SHP77 treated with DMSO at 0.1 percent for 48 hours (cell line): Measurements from ENCODE around the gene CLBA1.

Source experiments
- DNase-seq: peaks from one replicate; lab custom pipeline; 2025; lab: John Stamatoyannopoulos, UW

CLBA1 gene

DNA sequence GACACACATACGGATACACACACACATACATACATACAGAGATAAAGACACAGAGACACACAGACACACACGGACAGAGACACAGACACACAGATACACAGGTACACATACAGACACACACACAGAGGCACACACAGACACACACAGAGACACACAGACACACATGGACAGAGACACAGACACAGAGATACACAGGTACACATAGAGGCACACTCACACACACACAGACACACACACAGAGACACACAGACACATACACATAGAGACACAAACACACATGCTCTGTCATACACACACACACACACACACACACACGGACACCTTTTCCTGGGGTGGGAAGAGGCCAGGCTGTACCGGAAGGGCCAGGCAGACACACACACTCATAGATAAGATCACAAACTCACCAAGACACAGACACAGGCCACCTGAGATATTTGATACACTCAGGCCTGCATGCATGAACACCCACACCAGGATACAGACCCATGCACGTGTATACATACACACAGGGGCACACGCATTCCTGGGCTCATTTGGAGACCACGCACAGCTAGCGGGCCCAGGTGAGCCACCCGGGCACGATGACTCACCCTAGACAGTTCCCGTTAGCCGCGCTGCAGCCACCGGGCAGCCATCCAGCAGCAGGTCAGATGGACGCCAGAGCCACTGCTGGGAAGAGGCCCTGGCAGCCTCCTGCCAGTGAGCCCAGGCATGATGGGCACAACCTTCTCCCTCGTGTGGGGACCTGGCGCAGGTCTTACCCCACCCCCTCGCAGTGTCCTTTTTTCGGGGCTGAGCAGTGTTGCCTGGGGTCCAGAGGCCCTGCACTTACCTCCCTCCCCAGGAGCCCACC, 5.6 kb upstream of the CLBA1 start:
- DNase-seq: peak; percentile 11

DNA sequence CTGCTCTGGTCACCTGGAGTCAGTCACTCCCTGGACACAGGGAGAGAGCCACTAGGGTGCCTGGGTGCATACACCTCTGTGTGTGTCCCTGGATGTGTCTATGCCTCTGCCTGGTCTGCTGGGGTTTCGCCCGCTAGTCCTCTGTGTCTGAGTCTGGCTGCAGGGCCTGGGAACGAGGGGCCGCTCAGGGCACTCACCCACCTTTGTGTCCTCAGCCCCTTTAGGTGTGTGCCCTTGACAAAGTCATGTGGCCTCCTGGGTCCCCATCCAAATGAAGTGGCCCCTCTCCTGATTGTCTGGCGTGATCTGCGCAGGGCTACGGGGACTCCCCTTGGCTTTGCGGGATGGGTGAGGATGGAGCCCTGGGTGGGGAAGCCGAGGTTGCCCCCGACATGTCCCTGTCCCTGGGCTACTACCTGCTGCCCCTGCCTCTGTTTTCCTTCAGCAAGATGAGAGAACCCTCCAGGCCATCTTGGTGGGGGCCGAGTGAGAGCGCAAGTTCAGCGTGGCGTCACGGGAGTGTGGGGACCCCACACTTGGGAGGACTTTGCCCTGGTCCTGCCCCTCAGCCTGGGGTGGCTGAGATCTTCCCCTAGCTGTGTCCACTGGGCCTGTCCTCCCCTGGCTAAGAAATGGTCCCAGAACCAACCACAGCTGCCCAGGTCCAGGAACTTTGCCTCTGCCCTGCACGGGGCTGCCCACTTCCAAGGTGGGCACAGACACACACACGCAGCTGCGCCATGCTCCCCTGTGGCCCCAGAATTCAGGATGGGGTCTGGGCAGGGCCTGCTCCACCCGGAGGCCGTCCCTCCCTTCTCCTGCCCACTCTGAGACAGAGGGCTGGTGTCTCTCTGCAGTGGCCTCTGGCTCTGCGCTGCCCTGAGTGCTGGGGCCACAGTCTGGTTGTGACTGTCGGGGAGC, 4.7 kb upstream of the CLBA1 start:
- no peak for DNase-seq

DNA sequence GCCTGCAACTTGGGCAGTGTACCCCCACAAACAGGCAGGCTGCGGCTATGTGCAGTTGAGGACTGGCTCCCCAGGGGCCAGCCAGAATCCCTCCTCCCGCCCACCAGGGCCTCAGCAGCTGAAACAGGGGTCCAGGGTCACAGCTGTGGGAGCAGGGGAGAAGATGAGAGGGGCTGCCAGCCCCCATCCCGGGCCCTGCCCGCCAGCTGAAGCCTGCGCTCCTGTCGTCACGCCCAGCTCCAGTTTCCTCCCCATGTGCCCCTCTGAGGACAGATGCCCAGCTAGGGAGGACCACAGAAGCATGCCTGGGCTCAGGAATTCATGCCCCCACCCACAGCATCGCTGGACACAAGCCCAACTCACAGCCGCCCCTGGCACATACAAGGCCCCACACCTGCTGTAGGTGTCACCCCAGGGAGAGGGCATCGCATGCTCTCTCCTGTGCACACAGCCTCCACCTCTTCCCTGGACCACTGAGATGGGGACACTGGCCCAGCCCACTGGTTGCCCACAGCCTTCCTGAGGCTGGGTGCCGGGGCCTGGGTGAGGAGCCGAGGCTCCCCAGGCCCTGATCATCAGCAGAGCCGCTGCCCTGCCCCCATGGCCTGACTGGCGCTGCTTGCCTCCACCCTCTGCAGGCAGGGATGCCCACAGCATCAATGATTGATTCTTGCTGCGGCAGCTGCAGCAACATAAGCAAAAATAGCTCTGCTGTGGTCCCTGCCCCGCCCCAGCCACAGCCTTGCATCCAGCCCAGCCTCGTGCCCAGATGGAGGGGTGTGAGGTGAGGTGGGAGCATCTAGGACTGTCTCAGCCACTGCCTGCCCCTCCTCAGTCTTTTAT, 3.7 kb upstream of the CLBA1 start:
- peak; percentile 26 for DNase-seq

DNA sequence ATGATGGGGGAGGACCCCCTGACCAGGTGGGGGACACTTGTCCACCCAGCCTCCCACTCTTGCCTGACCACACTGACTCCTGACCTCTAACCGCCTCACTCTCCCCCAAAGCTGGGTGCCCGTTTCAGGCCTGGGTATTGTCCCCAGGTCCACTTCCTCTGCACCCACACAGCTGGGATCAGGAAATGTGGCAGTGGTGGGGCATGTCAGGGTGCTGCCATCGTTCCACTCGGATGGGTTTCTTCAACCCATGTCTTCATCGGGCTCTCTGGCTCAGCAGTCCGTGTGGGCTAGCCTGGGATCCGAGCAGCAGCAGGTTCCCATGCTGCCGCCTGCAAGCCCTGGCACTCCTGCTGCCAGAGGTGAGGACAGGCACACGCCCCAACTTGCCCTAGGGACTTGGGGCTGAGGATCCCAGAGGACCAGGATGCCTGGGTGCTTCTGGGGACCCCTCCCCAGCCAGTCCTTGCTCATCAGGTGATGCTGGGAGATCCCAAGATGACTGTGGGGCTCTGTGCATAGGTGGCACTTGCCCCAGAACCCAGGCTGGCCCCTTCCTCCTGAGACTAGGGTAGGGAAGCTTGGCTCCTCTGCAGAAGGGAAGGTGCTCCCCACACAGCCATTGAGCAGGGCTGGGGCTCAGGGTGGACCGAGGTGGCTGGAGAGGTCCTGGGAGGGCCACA, 2.9 kb upstream of the CLBA1 start:
- DNase-seq: no peak

DNA sequence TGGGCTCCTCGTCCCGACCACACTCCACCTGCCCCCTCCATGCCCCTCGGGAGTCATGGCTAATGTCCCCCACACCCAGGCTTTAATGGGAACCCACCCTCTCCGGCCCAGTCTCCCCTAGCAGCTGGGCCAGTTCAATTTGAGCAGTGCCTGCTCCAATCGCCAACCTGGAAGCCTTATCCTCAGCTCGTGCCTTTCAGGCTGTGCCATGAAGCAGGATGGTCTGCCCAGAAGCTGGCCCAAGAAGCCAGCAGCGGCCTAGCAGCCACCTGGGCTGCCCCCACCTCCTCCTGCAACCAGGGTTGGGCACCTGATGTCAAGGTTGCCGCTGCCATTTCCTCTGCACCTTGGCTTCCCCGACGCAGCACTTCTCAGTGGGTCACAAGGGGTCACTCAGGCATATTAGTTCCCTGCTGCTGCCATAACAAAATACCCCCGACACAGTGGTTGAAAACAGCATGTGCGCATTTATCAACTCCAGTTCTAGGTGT, 2.3 kb upstream of the CLBA1 start:
- no peak for DNase-seq

DNA sequence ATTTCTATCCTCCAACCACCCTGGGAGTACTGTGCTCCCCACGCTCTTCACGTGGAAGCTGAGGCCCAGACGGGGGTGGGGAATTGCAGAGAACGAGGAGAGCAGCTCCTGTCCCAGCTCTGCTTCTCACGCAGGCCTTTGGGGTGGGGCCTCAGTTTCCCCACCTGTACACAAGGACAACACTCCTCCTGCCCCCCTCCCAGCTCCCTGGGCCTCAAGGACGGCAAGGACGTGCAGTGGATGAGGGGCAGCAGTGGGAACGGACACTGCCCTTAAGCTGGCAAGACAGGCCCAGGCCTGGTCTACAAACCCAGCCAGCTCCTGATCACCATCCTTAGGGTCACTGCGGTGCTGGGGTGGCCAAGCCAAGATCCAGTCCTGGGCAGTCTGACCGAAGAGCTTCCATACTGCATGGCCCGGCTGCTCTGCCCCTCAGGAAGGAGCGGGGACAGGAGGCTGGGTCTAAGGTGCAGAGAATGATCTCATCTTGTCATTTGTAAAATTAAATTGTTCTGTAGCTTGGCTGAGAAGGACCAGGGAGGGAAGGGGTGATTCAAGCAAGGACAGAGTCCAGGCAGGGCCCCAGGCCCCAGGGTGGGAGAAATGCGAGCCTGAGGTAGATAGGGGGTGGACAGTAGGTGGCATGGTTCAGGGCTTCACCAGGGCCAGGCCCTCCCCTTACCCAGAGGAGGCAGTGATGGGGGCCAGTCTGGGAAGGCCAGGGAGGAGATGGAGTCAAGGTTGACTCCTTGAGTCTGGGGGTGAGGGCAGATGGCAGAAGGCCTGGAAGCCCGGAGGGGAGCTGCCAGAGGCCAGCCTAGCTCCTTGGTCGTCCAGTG, 1.3 kb upstream of the CLBA1 start:
- DNase-seq: no peak

DNA sequence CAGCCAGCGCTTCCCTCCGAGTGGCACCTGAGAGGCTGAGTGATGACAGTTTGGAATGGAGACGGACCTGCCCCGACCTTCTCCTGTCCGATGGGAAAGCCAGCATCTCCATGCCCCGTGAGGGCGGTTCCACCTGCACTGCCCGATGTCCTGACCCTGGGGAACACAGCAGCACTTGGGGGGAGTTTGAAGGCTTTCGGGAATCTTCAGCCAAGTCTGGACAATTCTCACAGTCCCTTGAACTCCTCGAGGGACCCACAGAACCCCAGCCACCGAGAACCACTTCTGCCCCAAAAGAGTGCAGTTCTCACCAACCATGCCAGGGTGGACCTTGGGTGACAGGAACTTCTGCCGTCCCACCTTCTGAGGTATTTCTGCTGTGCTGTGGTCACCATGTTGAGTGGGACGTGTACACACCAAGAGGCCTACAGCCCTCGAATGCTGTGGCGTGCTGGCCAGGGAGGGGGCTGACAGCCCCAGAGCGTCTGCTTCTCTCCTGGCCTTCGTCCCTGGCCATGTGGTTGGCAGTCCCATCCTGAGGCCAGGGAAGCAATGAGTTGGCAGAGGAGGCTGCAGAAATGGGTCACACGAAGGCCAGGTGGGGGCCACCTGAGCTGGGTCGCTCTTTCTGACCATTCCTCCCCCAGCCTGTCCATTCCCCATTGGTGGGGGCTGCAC, 1.0 kb downstream of the CLBA1 start:
- DNase-seq: no peak

DNA sequence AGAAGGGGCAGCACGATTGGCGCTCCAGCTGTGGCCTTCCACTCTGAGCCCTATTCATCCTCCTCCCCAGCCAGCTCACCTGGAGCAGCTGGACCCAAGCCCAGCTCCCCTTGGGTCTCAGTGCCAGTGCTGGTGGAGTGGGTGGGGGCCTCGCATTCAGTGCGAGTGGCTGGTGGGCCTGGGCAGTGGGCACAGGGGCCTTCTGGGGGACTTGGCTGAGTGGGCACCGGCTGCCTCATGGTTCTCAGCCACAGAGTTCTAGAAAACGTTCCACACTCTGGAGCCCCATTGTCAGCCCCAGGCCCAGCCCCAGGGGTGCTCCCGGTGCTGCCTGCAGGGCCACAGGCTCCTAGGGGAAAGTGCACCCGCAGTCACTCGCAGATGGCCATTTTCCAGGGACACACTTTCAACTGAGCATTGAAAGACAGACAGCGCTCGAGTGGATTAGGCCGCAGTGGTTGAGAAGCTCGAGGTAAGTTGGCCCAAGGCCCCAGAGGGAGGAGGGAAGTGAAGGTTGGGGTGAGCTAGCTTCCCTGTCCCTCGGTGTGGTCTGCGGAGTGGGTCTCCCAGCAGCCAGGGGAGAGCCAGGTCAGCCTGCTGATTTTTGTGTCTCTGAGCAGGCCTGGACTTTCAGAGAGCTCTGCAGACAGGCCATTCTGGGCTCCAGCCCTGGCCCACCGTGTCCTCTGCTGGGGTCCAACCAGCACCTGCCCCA, 3.8 kb downstream of the CLBA1 start:
- DNase-seq: no peak

DNA sequence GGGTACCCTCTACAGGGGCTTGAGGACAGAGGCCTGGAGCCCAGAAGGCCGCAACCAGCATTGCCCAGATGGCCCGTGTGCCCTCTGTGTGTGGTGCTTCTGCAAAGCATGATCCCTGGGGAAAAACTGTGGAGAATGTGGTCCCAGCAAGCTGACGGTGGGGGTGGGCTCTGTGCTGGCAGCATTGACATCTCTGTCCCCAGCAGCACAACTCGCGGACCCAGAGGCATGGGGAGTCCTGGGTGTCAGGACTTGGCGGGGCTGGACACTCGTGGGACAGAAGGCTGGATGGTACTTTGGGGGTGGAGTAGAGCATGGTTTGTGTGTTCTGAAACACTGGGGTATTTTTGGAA, 4.3 kb downstream of the CLBA1 start:
- no peak for DNase-seq

DNA sequence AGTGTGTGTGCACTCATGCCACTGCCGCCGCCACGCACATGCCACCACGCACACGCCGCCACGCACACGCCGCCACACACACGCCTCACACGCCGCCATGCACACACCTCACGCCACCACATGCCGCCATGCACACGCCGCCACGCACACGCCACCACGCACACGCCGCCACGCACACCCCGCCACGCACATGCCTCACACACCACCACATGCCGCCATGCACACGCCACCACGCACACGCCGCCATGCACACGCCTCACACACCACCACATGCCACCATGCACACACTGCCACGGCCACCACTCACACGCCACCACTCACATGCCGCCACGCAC, 6.3 kb downstream of the CLBA1 start:
- no peak for DNase-seq

DNA sequence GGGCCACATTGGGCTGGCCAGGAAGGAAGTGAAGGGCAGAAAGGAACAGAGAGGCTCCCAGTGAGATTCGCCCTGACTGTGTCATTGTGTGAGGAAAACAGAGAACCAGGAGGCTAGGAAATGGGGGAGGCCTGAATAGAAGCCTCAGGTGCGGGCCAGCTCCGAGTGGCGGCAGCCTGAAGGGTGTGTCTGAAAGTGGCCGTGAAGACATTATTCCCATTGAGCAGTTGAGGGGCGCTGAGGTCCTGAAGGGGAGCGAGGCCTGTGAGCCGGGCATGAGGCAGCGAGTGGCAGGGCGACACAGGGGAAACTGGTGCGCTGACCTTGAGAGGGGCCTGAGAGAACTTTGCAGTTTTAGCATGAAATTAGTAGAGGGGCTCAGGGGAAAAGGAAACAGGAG, 6.9 kb downstream of the CLBA1 start:
- DNase-seq: no peak

DNA sequence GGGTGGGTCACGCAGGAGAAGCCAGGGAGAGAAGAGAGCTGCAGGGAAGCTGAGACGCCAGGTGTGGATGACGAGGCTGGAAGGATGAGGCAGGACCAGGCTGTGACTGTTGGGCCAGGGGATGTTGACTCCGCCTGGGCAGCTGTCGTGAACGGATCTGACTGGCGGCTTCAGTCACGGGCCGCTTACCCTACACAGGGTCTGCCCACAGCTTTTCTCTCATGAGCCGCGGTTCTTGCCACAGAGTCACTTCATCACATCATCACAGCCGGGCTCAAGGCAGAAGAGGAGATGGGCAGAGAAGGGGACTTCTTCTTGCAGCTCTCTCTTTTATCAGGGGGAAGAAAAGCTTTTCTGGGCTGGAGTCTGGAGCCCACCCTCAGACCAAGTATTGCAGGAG, 7.7 kb downstream of the CLBA1 start:
- peak; percentile 38 for DNase-seq

DNA sequence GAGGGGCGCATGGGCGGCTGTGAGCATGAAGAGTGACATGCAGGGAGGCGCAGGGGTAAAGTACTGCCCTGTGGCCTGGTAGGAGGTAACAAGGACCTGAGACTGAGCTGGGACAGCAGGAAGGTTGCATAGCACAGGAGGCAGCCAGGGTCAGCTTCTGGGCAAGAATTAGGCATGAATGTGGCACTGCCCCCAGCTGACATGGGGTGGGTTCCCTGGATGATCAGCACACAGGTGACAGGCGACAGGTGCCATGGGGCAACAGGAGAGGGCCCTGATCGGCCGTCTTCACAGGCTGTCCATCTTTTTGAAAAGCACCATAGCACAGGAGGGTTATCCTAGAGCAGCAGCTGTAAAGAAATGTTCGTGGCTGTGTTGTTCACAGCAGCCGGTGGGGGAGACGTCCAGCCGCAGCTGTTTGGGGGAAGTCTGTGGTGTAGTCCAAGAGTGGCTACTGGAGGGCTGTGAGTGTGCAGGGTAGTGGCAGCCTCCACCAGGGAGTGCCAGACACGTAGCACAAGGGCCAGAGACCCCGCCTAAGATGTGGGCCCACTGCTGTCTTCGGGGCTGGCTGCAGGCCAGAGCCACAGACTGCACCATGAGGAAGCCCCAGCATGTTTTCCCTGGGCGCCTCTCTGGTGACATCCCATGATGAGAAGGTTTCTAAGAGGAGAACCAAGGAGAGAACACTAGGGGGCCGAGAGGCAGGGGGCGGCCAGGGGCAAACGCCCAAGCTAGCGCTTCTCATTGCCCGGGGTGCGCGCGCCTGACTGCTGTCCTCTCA, 8.4 kb downstream of the CLBA1 start:
- DNase-seq: no peak

DNA sequence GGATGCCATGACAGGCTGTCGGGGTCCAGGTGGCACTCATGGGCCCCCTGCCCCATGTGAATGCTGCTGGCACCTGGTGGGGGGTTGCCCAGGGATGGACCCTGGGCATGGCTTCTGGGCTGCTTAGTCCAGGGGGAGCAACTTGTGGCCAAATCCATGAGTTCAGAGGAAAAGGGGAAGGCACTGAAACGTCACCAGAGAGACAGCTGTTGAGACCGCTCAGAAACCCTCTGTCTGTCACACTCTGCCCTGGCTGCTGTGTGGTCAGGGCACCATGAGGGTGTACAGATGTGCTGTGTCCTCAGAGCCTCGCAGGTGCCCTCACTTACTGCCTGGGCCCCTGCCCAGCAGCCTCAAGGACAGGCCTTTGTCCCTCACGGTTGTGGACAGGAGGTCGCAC, 9.4 kb downstream of the CLBA1 start:
- DNase-seq: no peak

DNA sequence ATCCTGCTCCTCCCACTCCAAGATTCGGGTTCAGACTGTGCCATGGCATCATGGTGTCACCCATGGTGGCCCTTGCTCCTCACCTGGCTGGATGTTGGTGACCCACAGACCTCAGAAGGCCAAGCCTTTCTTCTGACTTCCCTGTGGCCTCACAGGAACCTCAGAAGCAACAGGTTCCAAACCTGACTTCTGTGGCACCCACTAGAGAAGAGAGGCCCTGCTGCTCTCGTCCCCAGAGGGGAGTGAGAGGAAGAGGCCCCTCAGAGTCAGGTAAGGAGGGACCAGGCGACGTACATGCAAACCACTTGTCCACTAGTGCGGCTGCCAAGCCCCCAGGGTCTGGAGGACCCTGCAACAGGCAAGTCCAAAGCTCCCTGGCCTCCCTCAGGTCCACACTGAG, 10.4 kb downstream of the CLBA1 start:
- DNase-seq: no peak

DNA sequence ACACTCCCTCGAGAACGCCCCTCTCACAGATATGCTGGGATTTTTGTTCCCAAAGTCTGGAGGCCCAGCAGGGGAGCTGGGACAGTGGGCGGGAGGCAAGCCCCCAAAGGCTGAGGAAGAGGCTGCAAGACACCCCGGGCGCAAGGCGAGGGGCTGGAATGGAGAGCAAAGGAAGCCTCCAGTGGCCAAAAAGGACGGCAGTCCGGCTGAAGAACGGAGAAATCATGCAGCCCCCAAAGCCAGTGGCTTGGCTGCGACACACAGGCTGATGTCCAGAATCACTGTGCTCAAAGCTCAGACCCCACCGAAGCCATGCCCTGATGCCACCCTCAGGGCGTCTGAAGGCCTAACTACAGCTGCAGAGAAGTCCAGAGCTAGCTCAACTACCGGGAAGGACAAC, 10.9 kb downstream of the CLBA1 start:
- no peak for DNase-seq

DNA sequence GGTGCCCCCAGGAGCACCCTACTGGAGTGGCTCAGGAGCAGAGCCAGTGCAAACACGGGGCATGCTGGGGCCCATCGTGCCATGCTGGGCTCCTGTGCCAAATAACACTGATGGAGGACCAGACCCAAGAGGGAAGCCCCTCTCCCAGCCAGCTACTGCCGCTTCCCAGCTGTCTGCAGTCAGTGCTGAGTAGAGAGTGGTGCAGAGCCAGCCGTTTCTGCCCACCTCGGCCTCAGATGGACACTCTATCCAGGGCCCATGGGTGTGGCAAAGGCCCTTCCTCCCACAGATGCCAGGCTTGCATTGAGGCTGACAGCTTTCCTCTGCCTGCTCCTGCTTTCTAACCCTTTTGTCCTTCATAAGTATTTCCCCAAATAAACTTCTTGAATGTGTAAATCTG, 13.2 kb downstream of the CLBA1 start:
- peak; percentile 76 for DNase-seq

DNA sequence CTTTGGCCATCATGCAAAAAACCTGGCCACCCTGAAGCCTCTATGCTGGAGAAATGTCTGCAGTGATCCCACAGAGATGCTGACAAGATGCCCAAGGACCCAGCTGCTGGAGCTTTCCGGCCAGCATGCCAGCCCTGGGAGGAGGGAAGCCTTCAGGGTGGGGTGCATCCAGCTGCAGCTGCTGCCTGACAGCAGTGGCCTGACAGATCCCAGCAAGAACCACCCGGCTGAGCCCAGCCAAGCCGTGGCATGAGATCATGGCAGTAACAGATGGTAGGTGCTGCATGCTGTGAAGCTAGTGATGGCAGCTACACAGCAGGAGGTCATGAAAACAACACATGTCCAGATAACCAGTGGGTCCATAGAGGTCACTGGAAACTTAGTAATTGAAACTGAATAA, 13.8 kb downstream of the CLBA1 start:
- no peak for DNase-seq
